ENCODE measurements around the gene TMEM80.
"Not testable (repeated sequence)": the region's sequence is repeated elsewhere in the genome, so short reads cannot be mapped to it uniquely, and the experiment has no call there.

The TMEM80 gene

GRCh38 chr11:695538-696248 lies at the start of gene TMEM80:
Gene TMEM80, plus strand, starts transcription at chr11:695816. Its CDS starts 12 bp downstream, at chr11:695828.
- DNase-seq: peak; percentile 98

DNA sequence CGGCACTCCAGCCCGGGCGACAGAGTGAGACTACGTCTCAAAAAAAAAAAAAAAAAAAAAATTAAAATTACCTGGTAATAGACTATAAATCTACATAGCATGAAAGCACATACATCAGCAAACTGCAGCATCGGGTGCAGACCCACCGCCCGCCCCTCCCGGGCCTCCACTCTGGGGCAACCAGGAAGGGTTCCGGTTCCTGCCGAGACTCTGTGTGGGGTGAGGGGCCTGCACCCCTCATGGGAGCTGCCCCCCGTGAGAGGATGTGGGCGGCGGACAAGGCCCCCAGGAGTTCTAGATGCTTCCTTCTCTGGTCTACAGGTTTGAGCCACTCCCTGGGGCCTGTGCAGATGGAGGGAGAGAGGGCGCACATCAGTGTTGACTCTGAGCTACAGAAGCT lies 49.4 kb upstream of the TMEM80 start:
- DNase-seq: no peak

GRCh38 chr11:647672-648158 lies 47.9 kb upstream of the TMEM80 start:
- not testable (repeated sequence) for DNase-seq

GRCh38 chr11:650482-650881 lies 45.1 kb upstream of the TMEM80 start:
- DNase-seq: no peak

DNA sequence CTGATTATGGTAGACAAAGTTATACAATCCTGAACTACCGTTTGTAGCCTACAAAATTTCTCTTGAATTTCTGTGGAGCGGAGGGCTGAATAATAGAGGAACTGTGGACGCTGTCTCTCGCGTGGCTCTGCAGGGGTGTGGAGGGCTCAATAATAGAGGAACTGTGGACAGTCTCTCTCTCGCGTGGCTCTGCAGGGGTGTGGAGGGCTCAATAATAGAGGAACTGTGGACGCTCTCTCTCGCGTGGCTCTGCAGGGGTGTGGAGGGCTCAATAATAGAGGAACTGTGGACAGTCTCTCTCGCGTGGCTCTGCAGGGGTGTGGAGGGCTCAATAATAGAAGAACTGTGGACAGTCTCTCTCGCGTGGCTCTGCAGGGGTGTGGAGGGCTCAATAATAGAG lies 42.5 kb upstream of the TMEM80 start:
- not testable (repeated sequence) for DNase-seq

DNA sequence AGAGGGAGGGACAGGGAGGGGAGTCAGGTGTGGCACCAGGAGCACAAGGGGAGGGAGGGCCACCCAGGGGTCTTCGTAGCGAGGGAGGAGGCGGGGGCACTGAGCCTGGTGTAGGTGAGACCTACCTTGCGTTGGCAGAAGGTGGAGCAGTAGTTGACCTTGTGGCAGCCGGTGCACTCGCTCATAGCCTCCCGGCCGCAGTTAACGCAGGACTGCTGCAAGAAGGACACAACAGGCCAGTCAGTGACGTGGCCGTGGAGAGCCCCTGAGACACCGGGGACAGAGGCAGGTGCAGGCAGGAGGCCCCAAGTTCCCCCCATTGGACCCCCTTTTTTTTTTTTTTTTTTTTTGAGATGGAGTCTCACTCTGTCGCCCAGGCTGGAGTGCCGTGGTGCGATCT lies 41.8 kb upstream of the TMEM80 start:
- DNase-seq: no peak

GRCh38 chr11:654444-654843 lies 41.2 kb upstream of the TMEM80 start:
- DNase-seq: not testable (repeated sequence)

DNA sequence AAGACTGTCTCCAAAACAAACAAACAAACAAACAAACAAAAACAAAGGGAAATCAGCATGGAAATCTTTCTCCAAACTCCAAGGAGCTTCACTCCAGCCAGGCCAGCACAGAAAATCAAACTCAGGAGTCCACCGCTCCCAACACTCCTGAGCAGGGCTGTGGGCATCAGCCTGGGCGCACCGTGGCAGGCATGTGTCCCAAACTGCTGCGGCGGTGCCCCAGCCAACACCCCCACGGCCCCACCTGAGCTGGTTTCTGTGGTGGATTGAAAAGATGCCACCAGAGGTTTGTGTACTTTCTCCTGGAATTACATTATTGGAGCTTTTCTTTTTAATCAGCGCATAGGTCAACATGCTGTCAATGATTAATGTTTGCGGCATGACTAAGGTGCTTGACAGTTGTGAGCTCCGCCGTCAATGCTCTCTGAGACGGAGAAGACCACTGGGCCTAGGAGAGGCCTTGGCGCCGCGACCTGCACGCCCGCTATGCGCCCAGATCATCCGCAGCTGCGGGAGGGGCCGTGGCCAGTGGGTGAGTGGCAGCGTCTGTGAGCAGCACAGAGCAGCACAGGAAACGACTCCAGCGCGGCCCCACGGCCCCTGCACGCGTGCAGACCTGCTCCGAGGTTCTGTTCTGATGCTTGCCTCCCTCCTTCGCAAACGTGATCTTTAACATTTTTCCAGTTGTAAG lies 40.4 kb upstream of the TMEM80 start:
- DNase-seq: no peak

DNA sequence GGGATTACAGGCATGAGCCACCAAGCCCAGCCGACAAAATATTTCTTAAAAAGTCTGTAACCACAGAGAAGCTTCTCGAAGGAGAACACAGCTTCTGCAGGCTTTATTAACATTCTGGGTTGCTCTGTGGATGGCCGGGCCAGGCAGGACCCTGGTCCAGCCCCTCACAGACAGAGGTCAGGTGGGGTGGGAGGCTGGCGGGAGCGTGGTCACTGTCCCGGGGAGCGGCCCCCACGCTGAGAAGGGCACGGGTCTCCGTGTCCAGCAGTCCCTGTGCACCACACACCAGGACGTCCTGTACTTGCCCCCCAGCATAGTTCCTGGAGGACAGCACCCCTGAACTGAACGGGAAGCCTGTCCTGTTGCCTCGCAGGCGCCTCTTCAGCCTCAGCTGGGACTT lies 39.2 kb upstream of the TMEM80 start:
- DNase-seq: no peak

DNA sequence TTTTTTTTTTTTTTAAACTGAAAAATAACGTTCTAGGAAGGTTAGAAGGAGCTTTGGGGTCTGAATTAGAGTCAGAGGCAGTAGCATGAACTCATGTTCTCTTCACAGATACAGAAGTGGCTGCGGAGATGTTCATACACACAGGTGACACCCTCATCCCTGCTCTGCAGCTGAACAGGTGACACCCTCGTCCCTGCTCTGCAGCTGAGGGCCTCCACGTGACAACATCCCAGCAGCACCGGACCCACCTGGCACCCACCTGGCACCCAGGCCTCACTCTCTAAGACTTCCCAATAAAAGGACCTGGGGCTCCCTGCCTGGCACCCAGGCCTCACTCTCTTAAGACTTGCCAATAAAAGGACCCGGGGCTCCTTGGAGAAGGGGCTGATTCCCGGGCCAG lies 38.8 kb upstream of the TMEM80 start:
- DNase-seq: no peak

- DNase-seq: no peak
These were observed 37.9 kb upstream of the TMEM80 start for GRCh38 chr11:657691-658126.

DNA sequence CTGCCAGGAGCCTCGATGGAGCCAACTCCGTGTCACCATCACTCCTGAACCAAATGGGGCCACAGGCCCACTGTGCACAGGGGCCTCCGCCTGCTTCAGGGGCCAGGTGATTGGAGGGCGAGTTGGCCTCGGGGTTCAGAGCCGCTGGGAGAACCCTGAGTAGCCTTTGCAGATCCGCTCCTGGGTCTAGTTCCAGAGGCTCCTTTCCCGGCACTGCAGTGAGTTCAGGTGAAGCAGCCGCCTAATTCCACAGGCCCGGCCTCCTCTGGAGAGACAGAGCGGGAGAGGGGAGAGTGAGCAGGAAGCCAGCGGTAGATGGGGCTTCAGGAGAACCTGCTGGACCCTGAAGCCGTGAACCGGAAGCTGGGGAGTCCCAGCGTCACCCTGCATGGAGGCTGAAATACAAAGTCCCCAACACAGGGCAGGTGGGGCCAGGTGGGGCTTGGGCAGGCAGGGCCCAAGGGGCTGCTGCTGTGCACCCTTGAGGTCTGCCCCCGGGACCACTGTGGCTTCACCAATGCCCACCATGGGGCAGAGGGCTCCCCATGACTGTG lies 36.0 kb upstream of the TMEM80 start:
- no peak for DNase-seq

- DNase-seq: no peak
These were observed 35.3 kb upstream of the TMEM80 start for GRCh38 chr11:660281-660680.

GRCh38 chr11:660681-661444 lies 34.8 kb upstream of the TMEM80 start:
- no peak for DNase-seq

- DNase-seq: peak in 1 of 2 donors; percentile 27
These were observed 32.8 kb upstream of the TMEM80 start for GRCh38 chr11:662689-663274.

- no peak for DNase-seq
These were observed 30.4 kb upstream of the TMEM80 start for GRCh38 chr11:665062-665703.

GRCh38 chr11:665704-666281 lies 29.8 kb upstream of the TMEM80 start:
- no peak for DNase-seq

DNA sequence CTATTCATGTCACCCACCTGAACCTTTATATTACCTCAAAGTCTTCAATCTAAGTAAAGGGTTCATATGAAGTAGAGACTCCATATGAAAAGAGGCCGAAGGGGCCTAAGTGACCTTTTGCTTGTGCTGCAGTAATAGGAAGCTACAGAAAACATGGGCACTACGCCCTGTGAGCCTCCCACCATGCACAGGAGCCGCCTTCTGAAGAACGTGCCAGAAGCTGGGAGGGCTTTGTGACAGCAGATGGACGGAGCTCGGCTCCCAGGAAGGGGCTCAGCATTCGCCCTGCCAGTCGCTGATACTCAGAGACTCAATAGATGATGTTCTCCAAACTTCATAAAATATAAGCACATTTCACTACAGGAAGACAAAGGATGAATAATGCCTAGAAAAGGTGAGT lies 21.8 kb upstream of the TMEM80 start:
- no peak for DNase-seq

- no peak for DNase-seq
These were observed 21.2 kb upstream of the TMEM80 start for GRCh38 chr11:674406-674805.

DNA sequence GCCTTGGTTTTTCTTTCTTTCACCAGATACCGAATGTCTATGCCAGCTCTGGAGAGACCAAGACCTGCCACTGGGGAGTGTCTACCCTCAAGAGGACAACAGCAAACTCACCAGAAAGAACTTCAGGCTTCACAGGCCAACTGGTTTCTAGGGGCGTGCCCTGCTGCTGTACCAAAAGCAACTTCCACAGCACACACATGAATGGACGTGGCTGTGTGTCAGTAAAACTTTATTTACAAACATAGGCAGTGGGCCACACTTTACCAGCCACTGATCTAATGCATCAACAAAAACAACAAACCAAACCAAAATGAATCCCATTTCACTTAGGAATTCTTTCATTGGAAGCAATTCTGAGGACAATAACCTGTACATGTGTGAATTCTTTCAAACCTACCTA lies 17.3 kb upstream of the TMEM80 start:
- DNase-seq: no peak

DNA sequence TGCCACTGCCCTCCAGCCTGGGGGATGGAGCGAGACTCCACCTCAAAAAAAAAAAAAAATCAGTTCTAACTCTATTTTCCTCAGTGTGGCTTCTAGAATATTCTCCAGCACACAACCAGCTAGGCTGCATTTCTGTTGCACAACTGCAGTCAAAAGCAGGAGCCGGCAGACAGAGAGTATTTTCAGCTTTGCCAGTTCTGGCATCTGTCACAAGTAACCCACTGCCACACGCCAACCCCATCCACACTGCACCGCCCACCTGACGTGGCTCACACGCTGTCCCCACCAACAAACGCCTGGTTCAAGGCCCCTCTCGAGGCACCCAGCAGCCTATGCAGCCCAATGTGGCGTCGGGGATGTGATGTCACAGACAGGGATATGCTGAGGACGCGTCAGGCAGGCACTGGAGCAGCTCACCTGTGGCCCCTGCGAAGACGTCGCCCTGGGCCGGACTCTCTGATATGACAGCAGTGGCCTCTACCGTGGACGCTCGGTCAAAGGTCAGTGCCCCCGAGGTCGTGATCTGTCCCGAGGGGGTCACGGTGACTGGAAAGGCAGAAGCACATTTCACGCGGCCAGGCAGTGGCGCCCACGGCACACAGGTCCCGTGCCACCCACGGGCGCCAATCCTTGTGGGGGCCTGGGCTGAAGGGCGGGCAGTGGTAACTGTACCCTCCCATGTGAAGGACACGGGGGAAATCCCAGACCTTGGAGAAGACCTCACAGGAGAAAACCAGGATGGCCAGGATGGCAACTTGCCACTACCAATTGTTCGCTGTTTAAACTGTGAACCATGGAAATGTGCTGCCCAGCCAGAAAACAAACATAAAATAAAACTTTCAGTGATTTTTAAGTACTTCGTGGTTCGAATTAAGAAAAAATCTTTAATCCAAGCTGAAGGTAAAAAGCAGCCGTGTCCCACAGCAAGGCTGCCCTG lies 16.1 kb upstream of the TMEM80 start:
- no peak for DNase-seq

Data from stimulated activated CD4-positive, alpha-beta T cell treated with anti-CD3 and anti-CD28 coated beads, Interleukin-2, amount 100 ng/mL, for 48 hours (primary cell).